HEK293 (cell line): Measurements from ENCODE around the gene ADAMTS9.

Experiments
- MYNN ChIP-seq: fragments of 450-650 bp; formaldehyde crosslinking; IDR thresholded peaks from 2 replicates; pipeline ENCODE4 v1.5.1; 2016; ENCODE audit warnings: missing biosample characterization, missing genetic modification characterization, borderline replicate concordance
- ZNF529 ChIP-seq: fragments of 450-650 bp; formaldehyde crosslinking; IDR thresholded peaks from 2 replicates; pipeline ENCODE4 v1.5.1; 2017; ENCODE audit warnings: missing genetic modification characterization, missing biosample characterization; ENCODE audit not compliant: insufficient replicate concordance

- TF ChIP-seq MYNN (tag by site-specific recombination) (no peak), ZNF529 (tag by site-specific recombination) (no peak)
Measured at GRCh38 chr3:64483467-64483866, 204.3 kb downstream of the ADAMTS9 start.
